Right lobe of liver (tissue), 6 donors: ENCODE data around the gene ZNF627. TPM values are rescaled to one million over a fixed set of nuclear protein-coding genes. Genes with fewer than 3 reads are reported as not detected.
A peak's percentile ranks its signal among the peaks of the same experiment; 100 is the strongest.

Source experiments
- ATAC-seq, 4 donors: fragments of 200-7000 bp; cut with Tn5 transposase; one replicate each; pipeline ENCODE4 v1.9.1; 2020; ENCODE audit warnings: mild to moderate bottlenecking in 4 of 4, moderate library complexity in 4 of 4
- DNase-seq, 3 donors: peaks; one replicate each; pipeline ENCODE4 v3.0.0-alpha.2; 2020
- H3K27ac ChIP-seq, 3 donors: fragments of 200-600 bp; one replicate each; pipeline ENCODE4 v1.8.0; 2022
- H3K27me3 ChIP-seq, 2 donors: fragments of 200-600 bp; one replicate each; pipeline ENCODE4 v1.8.0; 2022
- H3K36me3 ChIP-seq, 4 donors: fragments of 200-600 bp; sonication (generic) in 1 of 4; one replicate each; pipeline versions ENCODE4 v1.5.1 to v1.8.0; 2017 to 2022; ENCODE audit warnings: control low read depth in 1 of 4
- H3K4me1 ChIP-seq, 4 donors: fragments of 200-600 bp; sonication (generic) in 1 of 4; one replicate each; pipeline versions ENCODE4 v1.5.1 to v1.8.0; 2017 to 2022; ENCODE audit warnings: control low read depth in 1 of 4
- H3K4me3 ChIP-seq, 3 donors: fragments of 200-600 bp; one replicate each; pipeline ENCODE4 v1.8.0; 2022
- H3K9me3 ChIP-seq, 4 donors: fragments of 200-600 bp; sonication (generic) in 1 of 4; one replicate each; pipeline versions ENCODE4 v1.5.1 to v1.8.0; 2017 to 2022; ENCODE audit warnings: control low read depth in 1 of 4
- POLR2A ChIP-seq: fragments of 450-650 bp; IDR thresholded peaks from one replicate; pipeline ENCODE4 v1.6.1; 2017; ENCODE audit warnings: antibody characterized with exemption, mild to moderate bottlenecking
- WGBS: methylation state at CpG from one replicate; pipeline ENCODE4 v1.1.6; 2018; ENCODE audit warnings: low coverage, low lambda C conversion rate; ENCODE audit not compliant: insufficient coverage; ENCODE audit errors: missing lambda C conversion rate; 5-methylcytosine and 5-hydroxymethylcytosine counted together
- intact Hi-C, 2 donors: fragments of 100-400 bp; cut with DNase I; formaldehyde crosslinking; loops; one replicate each; pipeline versions ENCODE4 v1.11.2 to v1.14.1; 2022
- total RNA-seq, 6 experiments: library from RNA; depleted of rRNA in 2 of 6; stranded (reverse); fragments of >200 nt in 2 of 6; fragmentation: NEBNext Ultra II Directional in 3 of 6; extraction: Animal tissue kit (Norgen Biotek cat#: 25700) in 3 of 6; gene quantifications; one replicate each; pipeline versions ENCODE4 v1.1.0 to v1.2.4, GENCODE V29; 2016 to 2023
- TF ChIP-seq, protein P1 (sequence below), 4 donors: fragments of 200-600 bp in 3 of 4; fragments of 450-650 bp in 1 of 4; IDR thresholded peaks; one replicate each; pipeline versions ENCODE4 v1.5.1 to v1.8.0; 2016 to 2022; ENCODE audit warnings: antibody characterized with exemption in 4 of 4, mild to moderate bottlenecking in 2 of 4
- donor health status: DM: no; HTN: yes; CAD: no.
- donor health status: DM: no; HTN: no; CAD: no.
- donor health status: DM: no; HTN: no; CAD: no.
- donor health status: DM: no; HTN: yes; CAD: no.
- donor health status: DM: no; HTN: yes; CAD: no.

The ZNF627 gene
- total RNA-seq, 6 experiments from 2014 or later = 2.7 to 5.4 (median 4.6) TPM

GRCh38 chr19:11639245-11639601 is 41.9 kb downstream of the ZNF627 start:
- intact Hi-C loops = no loop called here
- Histone ChIP-seq H3K4me3 (peak overlapping the region in 2 of 3 donors; percentile 64 to 69), H3K9me3 (no peaks in the 10 kb centered on the region), H3K36me3 (no peaks in the 10 kb centered on the region), H3K27me3 (no peaks in the 10 kb centered on the region), H3K4me1 (peaks cover 0 to 15% (median 0%) of the 10 kb centered on the region in 4 donors), H3K27ac (no peak overlapping the region)
- ATAC-seq = peak; percentile 6 to 30 (median 18)
- WGBS = 18% methylated on average over 3 of the region's 7 CpGs
- no peak for TF ChIP-seq POLR2A
- TF ChIP-seq, protein P1, sequence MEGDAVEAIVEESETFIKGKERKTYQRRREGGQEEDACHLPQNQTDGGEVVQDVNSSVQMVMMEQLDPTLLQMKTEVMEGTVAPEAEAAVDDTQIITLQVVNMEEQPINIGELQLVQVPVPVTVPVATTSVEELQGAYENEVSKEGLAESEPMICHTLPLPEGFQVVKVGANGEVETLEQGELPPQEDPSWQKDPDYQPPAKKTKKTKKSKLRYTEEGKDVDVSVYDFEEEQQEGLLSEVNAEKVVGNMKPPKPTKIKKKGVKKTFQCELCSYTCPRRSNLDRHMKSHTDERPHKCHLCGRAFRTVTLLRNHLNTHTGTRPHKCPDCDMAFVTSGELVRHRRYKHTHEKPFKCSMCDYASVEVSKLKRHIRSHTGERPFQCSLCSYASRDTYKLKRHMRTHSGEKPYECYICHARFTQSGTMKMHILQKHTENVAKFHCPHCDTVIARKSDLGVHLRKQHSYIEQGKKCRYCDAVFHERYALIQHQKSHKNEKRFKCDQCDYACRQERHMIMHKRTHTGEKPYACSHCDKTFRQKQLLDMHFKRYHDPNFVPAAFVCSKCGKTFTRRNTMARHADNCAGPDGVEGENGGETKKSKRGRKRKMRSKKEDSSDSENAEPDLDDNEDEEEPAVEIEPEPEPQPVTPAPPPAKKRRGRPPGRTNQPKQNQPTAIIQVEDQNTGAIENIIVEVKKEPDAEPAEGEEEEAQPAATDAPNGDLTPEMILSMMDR (IDR thresholded peaks at IDR 0.05) = no peak
- no peak for DNase-seq

GRCh38 chr19:11639602-11640471 is 42.6 kb downstream of the ZNF627 start:
- Histone ChIP-seq H3K27me3 (no peaks in the 10 kb centered on the region), H3K36me3 (no peaks in the 10 kb centered on the region), H3K27ac (peak overlapping the region; percentile 43 to 46 (median 45)), H3K4me1 (peaks cover 0 to 8% (median 0%) of the 10 kb centered on the region in 4 donors), H3K9me3 (no peaks in the 10 kb centered on the region), H3K4me3 (peak overlapping the region; percentile 43 to 69 (median 64))
- DNase-seq (peak; percentile 98 to 99 (median 99)), ATAC-seq (peak; percentile 98 to 99 (median 99))
- intact Hi-C loops = no loop called here
- peak; percentile 42 for TF ChIP-seq POLR2A
- TF ChIP-seq, protein P1 (IDR thresholded peaks at IDR 0.05) = no peak
- under 1% methylated on average over 29 of the region's 55 CpGs for WGBS

DNA sequence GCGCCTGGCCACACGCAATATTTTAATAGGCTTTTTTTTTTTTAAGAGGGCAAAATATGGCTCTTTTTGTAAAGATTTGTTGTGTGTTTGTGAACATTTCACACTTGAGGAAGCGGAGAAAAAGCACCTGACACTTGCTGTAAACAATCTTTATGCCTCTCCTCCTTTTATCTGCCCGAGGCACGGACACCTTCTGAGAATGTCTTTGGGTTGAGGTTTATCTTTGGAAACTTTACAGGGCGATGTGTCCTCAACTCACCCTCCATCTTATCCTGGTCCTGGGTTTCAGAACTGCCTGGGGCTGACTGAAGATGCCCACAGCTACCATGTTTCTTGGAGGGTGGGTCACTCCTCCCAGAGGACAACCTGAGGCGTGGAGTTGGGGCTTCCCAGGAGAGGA is 44.0 kb downstream of the ZNF627 start:
- ATAC-seq = no peak
- WGBS = 86% methylated on average over 6 of the region's 7 CpGs
- Histone ChIP-seq H3K27me3 (no peaks in the 10 kb centered on the region), H3K27ac (no peak overlapping the region), H3K9me3 (no peaks in the 10 kb centered on the region), H3K4me1 (peaks cover 0 to 3% (median 0%) of the 10 kb centered on the region in 4 donors), H3K36me3 (no peaks in the 10 kb centered on the region), H3K4me3 (no peak overlapping the region)
- intact Hi-C loops = no loop called here
- TF ChIP-seq POLR2A = no peak
- TF ChIP-seq, protein P1 (IDR thresholded peaks at IDR 0.05) = no peak
- no peak for DNase-seq

DNA sequence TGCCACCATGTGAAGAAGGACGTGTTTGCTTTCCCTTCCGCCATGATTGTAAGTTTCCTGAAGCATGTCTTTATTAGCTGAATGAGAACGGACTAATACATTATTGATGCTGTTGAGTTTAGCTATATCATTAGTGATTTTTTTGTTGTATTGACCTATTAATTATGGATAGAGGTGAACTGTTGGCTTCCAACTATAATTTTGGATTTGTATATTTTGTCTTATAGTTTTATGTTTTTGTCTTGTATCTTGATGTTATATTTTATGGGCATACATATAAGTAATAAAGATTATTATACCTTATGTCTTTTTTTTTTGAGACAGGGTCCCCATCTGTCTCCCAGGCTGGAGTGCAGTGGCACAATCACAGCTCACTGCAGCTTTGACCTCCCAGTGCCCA is 45.6 kb downstream of the ZNF627 start:
- ATAC-seq (no peak), DNase-seq (no peak)
- 100% methylated on average over 2 of the region's 3 CpGs for WGBS

More for the DNA sequence above, 45.6 kb downstream of the ZNF627 start:
- intact Hi-C loops = no loop called here
- no peak overlapping the region for H3K27ac ChIP-seq
- H3K9me3 ChIP-seq = no peaks in the 10 kb centered on the region
- no peak overlapping the region for H3K4me3 ChIP-seq
- no peaks in the 10 kb centered on the region for H3K27me3 ChIP-seq
- H3K4me1 ChIP-seq = peaks cover 0 to 3% (median 0%) of the 10 kb centered on the region in 4 donors
- TF ChIP-seq POLR2A = no peak
- TF ChIP-seq, protein P1 (IDR thresholded peaks at IDR 0.05) = no peak
- no peaks in the 10 kb centered on the region for H3K36me3 ChIP-seq
